HEK293 (cell line): ENCODE results near the gene C2CD5.

Source experiments
- CTCF ChIA-PET: fragments of 350-600 bp; formaldehyde crosslinking; extraction: SDS; loops from one replicate; lab custom pipeline; 2021; ENCODE audit warnings: antibody characterized with exemption; lab: Yijun Ruan, JAX
- POLR2A ChIA-PET: fragments of 300-600 bp; formaldehyde crosslinking; extraction: SDS; loops from one replicate; lab custom pipeline; 2020; ENCODE audit warnings: antibody characterized with exemption, inconsistent platforms; lab: Yijun Ruan, JAX
- H3K27ac ChIP-seq: fragments of 200-500 bp; sonication (Bioruptor generic); 2 replicates; pipeline ENCODE4 v1.5.1; 2014; ENCODE audit warnings: low read depth, low read length, control low read depth, inconsistent platforms; ENCODE audit errors: extremely low read depth
- H3K36me3 ChIP-seq, 2 experiments: fragments of 200-500 bp in 1 of 2; sonication (Bioruptor generic) in 1 of 2; 1 replicate in 1 of 2; 2 replicates in 1 of 2; pipeline ENCODE4 v1.5.1; 2014 to 2017; ENCODE audit warnings: inconsistent platforms in 2 of 2, low read length in 2 of 2; ENCODE audit not compliant: control insufficient read depth in 2 of 2, insufficient read depth in 1 of 2
- H3K4me1 ChIP-seq: fragments of 200-500 bp; sonication (Bioruptor generic); 2 replicates; pipeline ENCODE4 v1.5.1; 2014; ENCODE audit warnings: mild to moderate bottlenecking, low read length, inconsistent platforms; ENCODE audit not compliant: control insufficient read depth, insufficient read depth
- H3K4me3 ChIP-seq: 2 replicates; pipeline ENCODE4 v1.5.1; 2011; ENCODE audit warnings: low read depth, mild to moderate bottlenecking, control low read depth, low read length, moderate library complexity
- H3K9me3 ChIP-seq: fragments of 200-500 bp; sonication (Bioruptor generic); 2 replicates; pipeline ENCODE4 v1.5.1; 2014; ENCODE audit warnings: low read depth, low read length, inconsistent platforms; ENCODE audit not compliant: control insufficient read depth, insufficient read depth
- OVOL3 ChIP-seq: fragments of 450-650 bp; formaldehyde crosslinking; IDR thresholded peaks from 2 replicates; pipeline ENCODE4 v1.5.1; 2016; ENCODE audit warnings: missing biosample characterization, missing genetic modification characterization
- REPIN1 ChIP-seq: fragments of 450-650 bp; formaldehyde crosslinking; IDR thresholded peaks from 2 replicates; pipeline ENCODE4 v1.5.1; 2017; ENCODE audit warnings: missing biosample characterization, missing genetic modification characterization, low read depth
- SP3 ChIP-seq: fragments of 450-650 bp; formaldehyde crosslinking; IDR thresholded peaks from 2 replicates; pipeline ENCODE4 v1.5.1; 2016; ENCODE audit warnings: missing biosample characterization, missing genetic modification characterization
- ZFP3 ChIP-seq: fragments of 450-650 bp; formaldehyde crosslinking; IDR thresholded peaks from 2 replicates; pipeline ENCODE4 v1.5.1; 2016; ENCODE audit warnings: low read depth, missing biosample characterization, missing genetic modification characterization
- ZNF10 ChIP-seq: fragments of 450-650 bp; formaldehyde crosslinking; IDR thresholded peaks from 2 replicates; pipeline ENCODE4 v1.5.1; 2017; ENCODE audit warnings: missing biosample characterization, missing genetic modification characterization
- ZNF114 ChIP-seq: fragments of 450-650 bp; formaldehyde crosslinking; IDR thresholded peaks from 2 replicates; pipeline ENCODE4 v1.5.0; 2017; ENCODE audit warnings: missing biosample characterization, missing genetic modification characterization
- ZNF132 ChIP-seq: fragments of 450-650 bp; formaldehyde crosslinking; IDR thresholded peaks from 2 replicates; pipeline ENCODE4 v1.5.1; 2017; ENCODE audit warnings: missing biosample characterization, missing genetic modification characterization, borderline replicate concordance
- ZNF157 ChIP-seq: fragments of 450-650 bp; formaldehyde crosslinking; IDR thresholded peaks from 2 replicates; pipeline ENCODE4 v1.5.1; 2016; ENCODE audit warnings: missing biosample characterization, missing genetic modification characterization
- ZNF202 ChIP-seq: fragments of 450-650 bp; formaldehyde crosslinking; IDR thresholded peaks from 2 replicates; pipeline ENCODE4 v1.5.1; 2016; ENCODE audit warnings: missing biosample characterization, missing genetic modification characterization, borderline replicate concordance
- ZNF350 ChIP-seq: fragments of 450-650 bp; formaldehyde crosslinking; IDR thresholded peaks from 2 replicates; pipeline ENCODE4 v1.5.0; 2017; ENCODE audit warnings: missing biosample characterization, mild to moderate bottlenecking, missing genetic modification characterization
- ZNF394 ChIP-seq: fragments of 450-650 bp; formaldehyde crosslinking; IDR thresholded peaks from 2 replicates; pipeline ENCODE4 v1.5.1; 2016; ENCODE audit warnings: missing biosample characterization, missing genetic modification characterization, mild to moderate bottlenecking, moderate library complexity, borderline replicate concordance
- ZNF473 ChIP-seq: fragments of 450-650 bp; formaldehyde crosslinking; IDR thresholded peaks from 2 replicates; pipeline ENCODE4 v1.5.1; 2017; ENCODE audit warnings: missing biosample characterization, missing genetic modification characterization
- ZNF521 ChIP-seq: fragments of 450-650 bp; formaldehyde crosslinking; IDR thresholded peaks from 2 replicates; pipeline ENCODE4 v1.5.1; 2017; ENCODE audit warnings: missing biosample characterization, mild to moderate bottlenecking, missing genetic modification characterization
- ZNF530 ChIP-seq: fragments of 450-650 bp; formaldehyde crosslinking; IDR thresholded peaks from 2 replicates; pipeline ENCODE4 v1.5.1; 2016; ENCODE audit warnings: low read depth, missing biosample characterization, missing genetic modification characterization
- ZNF558 ChIP-seq: fragments of 450-650 bp; formaldehyde crosslinking; IDR thresholded peaks from 2 replicates; pipeline ENCODE4 v1.5.1; 2016; ENCODE audit warnings: missing biosample characterization, missing genetic modification characterization
- ZNF677 ChIP-seq: fragments of 450-650 bp; IDR thresholded peaks from 2 replicates; pipeline ENCODE4 v1.5.0; 2018; ENCODE audit warnings: missing biosample characterization, mild to moderate bottlenecking, missing genetic modification characterization, moderate library complexity
- ZNF837 ChIP-seq: fragments of 450-650 bp; formaldehyde crosslinking; IDR thresholded peaks from 2 replicates; pipeline ENCODE4 v1.5.1; 2016; ENCODE audit warnings: missing biosample characterization, missing genetic modification characterization
- ZSCAN16 ChIP-seq: fragments of 450-650 bp; formaldehyde crosslinking; IDR thresholded peaks from 2 replicates; pipeline ENCODE4 v1.5.1; 2016; ENCODE audit warnings: missing biosample characterization, missing genetic modification characterization
- TF ChIP-seq, protein P1 (sequence below): fragments of 450-650 bp; IDR thresholded peaks from 2 replicates; pipeline ENCODE4 v1.5.1; 2018; ENCODE audit warnings: missing biosample characterization, mild to moderate bottlenecking, missing genetic modification characterization
- TF ChIP-seq, protein P2 (sequence below): fragments of 450-650 bp; formaldehyde crosslinking; IDR thresholded peaks from 2 replicates; pipeline ENCODE4 v1.5.1; 2016; ENCODE audit warnings: missing biosample characterization, missing genetic modification characterization
- TF ChIP-seq, protein P3 (sequence below): fragments of 450-650 bp; formaldehyde crosslinking; IDR thresholded peaks from 2 replicates; pipeline ENCODE4 v1.5.1; 2016; ENCODE audit warnings: missing biosample characterization, missing genetic modification characterization
- TF ChIP-seq, protein P4 (sequence below): fragments of 450-650 bp; formaldehyde crosslinking; IDR thresholded peaks from 2 replicates; pipeline ENCODE4 v1.5.1; 2016; ENCODE audit warnings: missing biosample characterization, missing genetic modification characterization
- TF ChIP-seq, protein P5 (sequence below): fragments of 450-650 bp; formaldehyde crosslinking; IDR thresholded peaks from 2 replicates; pipeline ENCODE4 v1.5.1; 2016; ENCODE audit warnings: missing biosample characterization, missing genetic modification characterization
- TF ChIP-seq, protein P6 (sequence below): fragments of 450-650 bp; formaldehyde crosslinking; IDR thresholded peaks from 2 replicates; pipeline ENCODE4; 2016; ENCODE audit warnings: missing biosample characterization, missing genetic modification characterization
- TF ChIP-seq, protein P7 (sequence below): fragments of 450-650 bp; formaldehyde crosslinking; IDR thresholded peaks from 2 replicates; pipeline ENCODE4 v1.5.0; 2017; ENCODE audit warnings: missing biosample characterization, missing genetic modification characterization, borderline replicate concordance
- TF ChIP-seq, protein P8 (sequence below): fragments of 450-650 bp; formaldehyde crosslinking; IDR thresholded peaks from 2 replicates; pipeline ENCODE4 v1.5.1; 2016; ENCODE audit warnings: missing biosample characterization, missing genetic modification characterization

Gene C2CD5

DNA sequence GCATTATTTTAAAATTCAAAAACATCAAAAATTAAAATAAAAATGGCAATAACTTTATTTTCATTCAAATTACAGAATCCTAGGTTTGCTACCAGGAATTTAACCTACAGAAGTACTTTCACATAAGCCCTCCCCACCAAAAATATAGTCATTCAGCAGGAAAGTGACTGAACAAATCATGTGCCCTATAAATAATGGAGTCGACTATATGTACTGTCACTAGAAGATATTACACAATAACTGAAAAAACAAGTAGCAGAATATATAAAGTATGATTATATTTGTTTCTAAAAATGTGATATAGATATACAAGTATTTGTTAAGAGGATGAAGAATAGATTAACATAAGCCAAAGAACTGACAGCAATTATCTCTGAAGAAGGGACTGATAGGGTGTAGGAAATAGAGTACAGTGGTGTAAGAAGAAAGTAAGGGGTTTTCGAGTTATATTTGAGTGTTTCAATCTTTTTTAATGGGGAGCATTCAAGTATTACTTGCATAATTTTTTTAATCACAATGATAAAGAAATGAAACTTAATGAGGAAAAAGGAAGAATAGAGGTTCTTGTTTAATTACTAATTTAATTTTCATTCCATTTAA lies 7.9 kb downstream of the C2CD5 start (continued):
- TF ChIP-seq, protein P1, sequence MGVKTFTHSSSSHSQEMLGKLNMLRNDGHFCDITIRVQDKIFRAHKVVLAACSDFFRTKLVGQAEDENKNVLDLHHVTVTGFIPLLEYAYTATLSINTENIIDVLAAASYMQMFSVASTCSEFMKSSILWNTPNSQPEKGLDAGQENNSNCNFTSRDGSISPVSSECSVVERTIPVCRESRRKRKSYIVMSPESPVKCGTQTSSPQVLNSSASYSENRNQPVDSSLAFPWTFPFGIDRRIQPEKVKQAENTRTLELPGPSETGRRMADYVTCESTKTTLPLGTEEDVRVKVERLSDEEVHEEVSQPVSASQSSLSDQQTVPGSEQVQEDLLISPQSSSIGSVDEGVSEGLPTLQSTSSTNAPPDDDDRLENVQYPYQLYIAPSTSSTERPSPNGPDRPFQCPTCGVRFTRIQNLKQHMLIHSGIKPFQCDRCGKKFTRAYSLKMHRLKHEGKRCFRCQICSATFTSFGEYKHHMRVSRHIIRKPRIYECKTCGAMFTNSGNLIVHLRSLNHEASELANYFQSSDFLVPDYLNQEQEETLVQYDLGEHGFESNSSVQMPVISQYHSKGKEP (tag by site-specific recombination) = no peak
- TF ChIP-seq ZNF202 (no peak), ZNF132 (tag by site-specific recombination) (no peak), ZNF837 (no peak), ZNF114 (tag by site-specific recombination) (no peak), OVOL3 (tag by site-specific recombination) (no peak), ZNF558 (tag by site-specific recombination) (no peak)

DNA sequence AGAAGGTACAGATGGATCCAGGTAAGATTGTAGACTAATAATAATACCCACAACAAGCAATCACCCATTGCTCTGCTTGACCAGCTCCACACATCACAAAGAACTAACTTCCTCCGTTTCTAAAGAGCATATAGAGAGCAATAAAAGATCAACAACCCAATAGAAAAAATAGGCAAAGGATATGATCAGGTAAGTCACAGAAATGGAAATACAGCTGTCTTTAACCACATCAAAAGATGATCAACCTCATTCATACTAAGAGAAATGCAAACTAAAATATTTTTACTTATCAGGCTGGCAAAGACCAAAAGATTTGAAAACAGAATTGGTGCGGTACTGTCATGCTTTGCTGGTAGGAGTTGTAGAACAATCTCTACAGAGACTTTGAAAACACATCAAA lies 8.9 kb downstream of the C2CD5 start:
- Histone ChIP-seq H3K9me3 (no peaks in the 10 kb centered on the region), H3K36me3 (peaks cover 39 to 53% of the 10 kb centered on the region in 2 experiments), H3K4me1 (0 out of 2 replicates have a peak, but pooled peaks cover 2% of the 10 kb centered on the region), H3K27ac (no peak overlapping the region), H3K4me3 (no peak overlapping the region)
- CTCF ChIA-PET = interaction anchor here (0.5 to 0.7 kb wide), 2 partner anchors 133 to 388 kb away, joined by 3 to 4 read pairs; no protein-coding TSS in a partner anchor
- POLR2A ChIA-PET = no interaction called here
- TF ChIP-seq ZNF10 (tag by site-specific recombination) (no peak), ZNF677 (tag by site-specific recombination) (no peak), ZNF473 (tag by site-specific recombination) (no peak), ZSCAN16 (tag by site-specific recombination) (no peak), ZNF157 (tag by site-specific recombination) (no peak), ZNF350 (no peak), ZNF530 (tag by site-specific recombination) (no peak), SP3 (tag by site-specific recombination) (no peak), ZNF521 (tag by site-specific recombination) (no peak), REPIN1 (tag by site-specific recombination) (no peak), ZNF394 (tag by site-specific recombination) (no peak), ZFP3 (tag by site-specific recombination) (no peak)
- TF ChIP-seq, protein P2, sequence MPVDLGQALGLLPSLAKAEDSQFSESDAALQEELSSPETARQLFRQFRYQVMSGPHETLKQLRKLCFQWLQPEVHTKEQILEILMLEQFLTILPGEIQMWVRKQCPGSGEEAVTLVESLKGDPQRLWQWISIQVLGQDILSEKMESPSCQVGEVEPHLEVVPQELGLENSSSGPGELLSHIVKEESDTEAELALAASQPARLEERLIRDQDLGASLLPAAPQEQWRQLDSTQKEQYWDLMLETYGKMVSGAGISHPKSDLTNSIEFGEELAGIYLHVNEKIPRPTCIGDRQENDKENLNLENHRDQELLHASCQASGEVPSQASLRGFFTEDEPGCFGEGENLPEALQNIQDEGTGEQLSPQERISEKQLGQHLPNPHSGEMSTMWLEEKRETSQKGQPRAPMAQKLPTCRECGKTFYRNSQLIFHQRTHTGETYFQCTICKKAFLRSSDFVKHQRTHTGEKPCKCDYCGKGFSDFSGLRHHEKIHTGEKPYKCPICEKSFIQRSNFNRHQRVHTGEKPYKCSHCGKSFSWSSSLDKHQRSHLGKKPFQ (tag by site-specific recombination) = no peak
- TF ChIP-seq, protein P3, sequence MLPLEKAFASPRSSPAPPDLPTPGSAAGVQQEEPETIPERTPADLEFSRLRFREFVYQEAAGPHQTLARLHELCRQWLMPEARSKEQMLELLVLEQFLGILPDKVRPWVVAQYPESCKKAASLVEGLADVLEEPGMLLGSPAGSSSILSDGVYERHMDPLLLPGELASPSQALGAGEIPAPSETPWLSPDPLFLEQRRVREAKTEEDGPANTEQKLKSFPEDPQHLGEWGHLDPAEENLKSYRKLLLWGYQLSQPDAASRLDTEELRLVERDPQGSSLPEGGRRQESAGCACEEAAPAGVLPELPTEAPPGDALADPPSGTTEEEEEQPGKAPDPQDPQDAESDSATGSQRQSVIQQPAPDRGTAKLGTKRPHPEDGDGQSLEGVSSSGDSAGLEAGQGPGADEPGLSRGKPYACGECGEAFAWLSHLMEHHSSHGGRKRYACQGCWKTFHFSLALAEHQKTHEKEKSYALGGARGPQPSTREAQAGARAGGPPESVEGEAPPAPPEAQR (tag by site-specific recombination) = no peak
- TF ChIP-seq, protein P4, sequence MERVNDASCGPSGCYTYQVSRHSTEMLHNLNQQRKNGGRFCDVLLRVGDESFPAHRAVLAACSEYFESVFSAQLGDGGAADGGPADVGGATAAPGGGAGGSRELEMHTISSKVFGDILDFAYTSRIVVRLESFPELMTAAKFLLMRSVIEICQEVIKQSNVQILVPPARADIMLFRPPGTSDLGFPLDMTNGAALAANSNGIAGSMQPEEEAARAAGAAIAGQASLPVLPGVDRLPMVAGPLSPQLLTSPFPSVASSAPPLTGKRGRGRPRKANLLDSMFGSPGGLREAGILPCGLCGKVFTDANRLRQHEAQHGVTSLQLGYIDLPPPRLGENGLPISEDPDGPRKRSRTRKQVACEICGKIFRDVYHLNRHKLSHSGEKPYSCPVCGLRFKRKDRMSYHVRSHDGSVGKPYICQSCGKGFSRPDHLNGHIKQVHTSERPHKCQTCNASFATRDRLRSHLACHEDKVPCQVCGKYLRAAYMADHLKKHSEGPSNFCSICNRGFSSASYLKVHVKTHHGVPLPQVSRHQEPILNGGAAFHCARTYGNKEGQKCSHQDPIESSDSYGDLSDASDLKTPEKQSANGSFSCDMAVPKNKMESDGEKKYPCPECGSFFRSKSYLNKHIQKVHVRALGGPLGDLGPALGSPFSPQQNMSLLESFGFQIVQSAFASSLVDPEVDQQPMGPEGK (tag by site-specific recombination) = no peak
- TF ChIP-seq, protein P5, sequence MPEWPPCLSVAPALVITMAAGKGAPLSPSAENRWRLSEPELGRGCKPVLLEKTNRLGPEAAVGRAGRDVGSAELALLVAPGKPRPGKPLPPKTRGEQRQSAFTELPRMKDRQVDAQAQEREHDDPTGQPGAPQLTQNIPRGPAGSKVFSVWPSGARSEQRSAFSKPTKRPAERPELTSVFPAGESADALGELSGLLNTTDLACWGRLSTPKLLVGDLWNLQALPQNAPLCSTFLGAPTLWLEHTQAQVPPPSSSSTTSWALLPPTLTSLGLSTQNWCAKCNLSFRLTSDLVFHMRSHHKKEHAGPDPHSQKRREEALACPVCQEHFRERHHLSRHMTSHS (tag by site-specific recombination) = no peak
- TF ChIP-seq, protein P6, sequence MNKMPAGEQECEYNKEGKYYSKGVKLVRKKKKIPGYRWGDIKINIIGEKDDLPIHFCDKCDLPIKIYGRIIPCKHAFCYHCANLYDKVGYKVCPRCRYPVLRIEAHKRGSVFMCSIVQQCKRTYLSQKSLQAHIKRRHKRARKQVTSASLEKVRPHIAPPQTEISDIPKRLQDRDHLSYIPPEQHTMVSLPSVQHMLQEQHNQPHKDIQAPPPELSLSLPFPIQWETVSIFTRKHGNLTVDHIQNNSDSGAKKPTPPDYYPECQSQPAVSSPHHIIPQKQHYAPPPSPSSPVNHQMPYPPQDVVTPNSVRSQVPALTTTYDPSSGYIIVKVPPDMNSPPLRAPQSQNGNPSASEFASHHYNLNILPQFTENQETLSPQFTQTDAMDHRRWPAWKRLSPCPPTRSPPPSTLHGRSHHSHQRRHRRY (tag by site-specific recombination) = no peak
- TF ChIP-seq, protein P7, sequence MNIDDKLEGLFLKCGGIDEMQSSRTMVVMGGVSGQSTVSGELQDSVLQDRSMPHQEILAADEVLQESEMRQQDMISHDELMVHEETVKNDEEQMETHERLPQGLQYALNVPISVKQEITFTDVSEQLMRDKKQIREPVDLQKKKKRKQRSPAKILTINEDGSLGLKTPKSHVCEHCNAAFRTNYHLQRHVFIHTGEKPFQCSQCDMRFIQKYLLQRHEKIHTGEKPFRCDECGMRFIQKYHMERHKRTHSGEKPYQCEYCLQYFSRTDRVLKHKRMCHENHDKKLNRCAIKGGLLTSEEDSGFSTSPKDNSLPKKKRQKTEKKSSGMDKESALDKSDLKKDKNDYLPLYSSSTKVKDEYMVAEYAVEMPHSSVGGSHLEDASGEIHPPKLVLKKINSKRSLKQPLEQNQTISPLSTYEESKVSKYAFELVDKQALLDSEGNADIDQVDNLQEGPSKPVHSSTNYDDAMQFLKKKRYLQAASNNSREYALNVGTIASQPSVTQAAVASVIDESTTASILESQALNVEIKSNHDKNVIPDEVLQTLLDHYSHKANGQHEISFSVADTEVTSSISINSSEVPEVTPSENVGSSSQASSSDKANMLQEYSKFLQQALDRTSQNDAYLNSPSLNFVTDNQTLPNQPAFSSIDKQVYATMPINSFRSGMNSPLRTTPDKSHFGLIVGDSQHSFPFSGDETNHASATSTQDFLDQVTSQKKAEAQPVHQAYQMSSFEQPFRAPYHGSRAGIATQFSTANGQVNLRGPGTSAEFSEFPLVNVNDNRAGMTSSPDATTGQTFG (tag by site-specific recombination) = no peak
- TF ChIP-seq, protein P8, sequence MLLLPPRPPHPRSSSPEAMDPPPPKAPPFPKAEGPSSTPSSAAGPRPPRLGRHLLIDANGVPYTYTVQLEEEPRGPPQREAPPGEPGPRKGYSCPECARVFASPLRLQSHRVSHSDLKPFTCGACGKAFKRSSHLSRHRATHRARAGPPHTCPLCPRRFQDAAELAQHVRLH (tag by site-specific recombination) = no peak
